ENCODE results near the gene PTGER2.

DNA sequence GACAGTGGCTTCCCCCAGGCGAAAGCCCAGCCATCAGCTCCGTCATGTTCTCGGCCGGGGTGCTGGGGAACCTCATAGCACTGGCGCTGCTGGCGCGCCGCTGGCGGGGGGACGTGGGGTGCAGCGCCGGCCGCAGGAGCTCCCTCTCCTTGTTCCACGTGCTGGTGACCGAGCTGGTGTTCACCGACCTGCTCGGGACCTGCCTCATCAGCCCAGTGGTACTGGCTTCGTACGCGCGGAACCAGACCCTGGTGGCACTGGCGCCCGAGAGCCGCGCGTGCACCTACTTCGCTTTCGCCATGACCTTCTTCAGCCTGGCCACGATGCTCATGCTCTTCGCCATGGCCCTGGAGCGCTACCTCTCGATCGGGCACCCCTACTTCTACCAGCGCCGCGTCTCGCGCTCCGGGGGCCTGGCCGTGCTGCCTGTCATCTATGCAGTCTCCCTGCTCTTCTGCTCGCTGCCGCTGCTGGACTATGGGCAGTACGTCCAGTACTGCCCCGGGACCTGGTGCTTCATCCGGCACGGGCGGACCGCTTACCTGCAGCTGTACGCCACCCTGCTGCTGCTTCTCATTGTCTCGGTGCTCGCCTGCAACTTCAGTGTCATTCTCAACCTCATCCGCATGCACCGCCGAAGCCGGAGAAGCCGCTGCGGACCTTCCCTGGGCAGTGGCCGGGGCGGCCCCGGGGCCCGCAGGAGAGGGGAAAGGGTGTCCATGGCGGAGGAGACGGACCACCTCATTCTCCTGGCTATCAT is 663 bp downstream of the PTGER2 start:
- no peak for TF ChIP-seq EZH2 (IDR thresholded peaks at IDR 0.05; ENCODE audit: borderline replicate concordance, low read depth, low read length, severe bottlenecking)
- TF ChIP-seq, protein P1, sequence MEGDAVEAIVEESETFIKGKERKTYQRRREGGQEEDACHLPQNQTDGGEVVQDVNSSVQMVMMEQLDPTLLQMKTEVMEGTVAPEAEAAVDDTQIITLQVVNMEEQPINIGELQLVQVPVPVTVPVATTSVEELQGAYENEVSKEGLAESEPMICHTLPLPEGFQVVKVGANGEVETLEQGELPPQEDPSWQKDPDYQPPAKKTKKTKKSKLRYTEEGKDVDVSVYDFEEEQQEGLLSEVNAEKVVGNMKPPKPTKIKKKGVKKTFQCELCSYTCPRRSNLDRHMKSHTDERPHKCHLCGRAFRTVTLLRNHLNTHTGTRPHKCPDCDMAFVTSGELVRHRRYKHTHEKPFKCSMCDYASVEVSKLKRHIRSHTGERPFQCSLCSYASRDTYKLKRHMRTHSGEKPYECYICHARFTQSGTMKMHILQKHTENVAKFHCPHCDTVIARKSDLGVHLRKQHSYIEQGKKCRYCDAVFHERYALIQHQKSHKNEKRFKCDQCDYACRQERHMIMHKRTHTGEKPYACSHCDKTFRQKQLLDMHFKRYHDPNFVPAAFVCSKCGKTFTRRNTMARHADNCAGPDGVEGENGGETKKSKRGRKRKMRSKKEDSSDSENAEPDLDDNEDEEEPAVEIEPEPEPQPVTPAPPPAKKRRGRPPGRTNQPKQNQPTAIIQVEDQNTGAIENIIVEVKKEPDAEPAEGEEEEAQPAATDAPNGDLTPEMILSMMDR (IDR thresholded peaks at IDR 0.05; ENCODE audit: borderline replicate concordance, extremely low read depth, low read length, poor library complexity, severe bottlenecking), result no peak
